DMS153 (cell line): Measurements from ENCODE around the gene TACC2.

Experiments used
- DNase-seq: peaks from one replicate; lab custom pipeline; 2025; lab: John Stamatoyannopoulos, UW

Gene TACC2

GRCh38 chr10:122168598-122169394, 179.8 kb downstream of the TACC2 start:
- DNase-seq, result no peak

DNA sequence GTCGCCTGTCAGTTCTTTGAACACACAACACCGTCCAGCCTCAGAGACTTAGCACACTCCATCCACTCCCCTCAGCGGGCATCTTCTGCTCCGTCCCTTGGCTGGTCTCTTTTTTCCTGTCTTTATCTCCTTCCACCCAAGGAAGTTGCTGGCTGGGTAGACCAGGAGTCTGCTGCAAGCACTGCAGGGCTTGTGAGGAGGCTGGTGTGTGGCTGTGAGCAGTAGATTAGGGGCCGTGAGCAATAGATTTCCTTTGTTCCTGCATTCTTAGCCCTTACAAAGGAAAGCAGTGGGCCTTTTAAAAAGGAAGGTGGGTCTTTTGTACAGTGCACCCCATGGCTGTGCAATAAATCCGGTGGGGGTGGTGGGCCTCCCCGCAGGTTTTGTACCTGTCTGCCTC, 181.8 kb downstream of the TACC2 start:
- DNase-seq, result no peak

- DNase-seq, result no peak
Observed at GRCh38 chr10:122171302-122172075, 182.5 kb downstream of the TACC2 start.

DNA sequence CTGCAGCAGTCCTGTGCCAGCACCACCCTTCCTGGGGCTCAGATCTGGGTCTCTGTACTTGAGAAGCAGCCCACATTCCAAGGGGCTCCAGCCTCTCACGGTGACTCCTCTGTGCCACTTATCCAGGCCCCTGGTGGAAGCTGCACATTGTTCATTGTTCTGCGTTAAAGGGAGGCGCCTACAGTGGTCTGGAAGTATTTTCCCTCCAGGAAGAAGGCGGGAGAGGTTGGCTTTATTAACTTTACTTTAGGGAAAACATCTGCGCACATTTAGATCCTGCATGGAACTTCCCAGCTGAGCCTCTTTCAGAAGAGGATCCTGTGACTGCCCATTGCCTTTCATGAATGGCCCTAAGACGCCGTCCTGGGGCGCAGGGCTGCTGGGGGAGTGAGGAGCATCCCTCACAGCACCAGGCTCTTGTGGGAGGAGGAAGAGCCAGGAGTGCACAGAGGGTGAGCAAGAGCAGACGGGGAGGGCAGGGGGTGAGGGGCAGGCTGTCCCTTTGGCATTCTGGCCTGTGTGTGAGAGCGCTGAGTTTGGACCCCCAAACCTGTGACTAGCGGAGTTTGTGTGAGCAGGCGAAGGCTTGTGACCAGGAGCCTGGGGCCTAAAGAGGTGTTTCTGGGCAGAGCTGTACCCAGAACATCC, 183.5 kb downstream of the TACC2 start:
- no peak for DNase-seq

GRCh38 chr10:122173337-122173736, 184.4 kb downstream of the TACC2 start:
- DNase-seq, result no peak

- DNase-seq, result no peak
Observed at GRCh38 chr10:122173766-122174435, 184.9 kb downstream of the TACC2 start.

GRCh38 chr10:122176232-122177213, 187.6 kb downstream of the TACC2 start:
- no peak for DNase-seq

DNA sequence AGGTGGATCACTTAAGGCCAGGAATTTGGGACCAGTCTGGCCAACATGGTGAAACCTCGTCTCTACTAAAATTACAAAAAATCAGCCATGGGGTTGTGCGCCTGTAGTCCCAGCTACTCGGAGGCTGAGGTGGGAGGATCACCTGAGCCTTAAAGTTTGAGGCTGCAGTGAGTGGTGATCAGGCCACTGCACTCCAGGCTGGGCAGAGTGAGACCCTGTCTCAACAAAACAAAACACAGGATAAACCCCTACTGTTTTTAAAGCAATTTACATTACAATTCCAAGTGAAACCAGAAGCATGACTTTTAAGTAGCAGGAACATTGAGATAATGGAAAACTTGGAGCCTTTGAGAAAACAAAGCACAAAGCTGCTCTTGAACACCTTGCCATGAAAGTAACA, 189.7 kb downstream of the TACC2 start:
- no peak for DNase-seq

- DNase-seq, result peak; percentile 44
Observed at GRCh38 chr10:122181041-122181732, 192.2 kb downstream of the TACC2 start.

GRCh38 chr10:122181876-122182275, 192.9 kb downstream of the TACC2 start:
- DNase-seq, result no peak

GRCh38 chr10:122182308-122182707, 193.3 kb downstream of the TACC2 start:
- DNase-seq, result no peak

DNA sequence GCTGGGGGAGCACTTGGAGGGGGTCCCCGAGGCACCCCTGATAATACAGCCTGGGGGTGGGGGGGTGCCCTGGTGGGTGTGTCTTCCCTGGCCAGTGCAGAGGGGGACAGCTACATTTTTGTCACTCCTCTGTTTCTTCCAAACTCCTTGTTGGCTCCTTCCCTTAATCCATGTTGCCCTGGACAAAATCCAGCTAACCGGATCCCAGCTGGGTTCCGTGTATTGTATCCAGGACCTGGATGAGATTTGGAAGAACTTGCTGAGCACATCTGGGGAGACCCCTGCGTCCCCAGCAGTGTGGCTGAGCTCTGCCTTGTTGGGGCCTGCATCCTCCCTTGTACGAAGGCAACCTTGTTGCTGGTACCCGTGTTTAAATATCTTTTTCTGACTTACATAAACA, 195.3 kb downstream of the TACC2 start:
- no peak for DNase-seq

- DNase-seq, result no peak
Observed at GRCh38 chr10:122185643-122186042, 196.7 kb downstream of the TACC2 start.

DNA sequence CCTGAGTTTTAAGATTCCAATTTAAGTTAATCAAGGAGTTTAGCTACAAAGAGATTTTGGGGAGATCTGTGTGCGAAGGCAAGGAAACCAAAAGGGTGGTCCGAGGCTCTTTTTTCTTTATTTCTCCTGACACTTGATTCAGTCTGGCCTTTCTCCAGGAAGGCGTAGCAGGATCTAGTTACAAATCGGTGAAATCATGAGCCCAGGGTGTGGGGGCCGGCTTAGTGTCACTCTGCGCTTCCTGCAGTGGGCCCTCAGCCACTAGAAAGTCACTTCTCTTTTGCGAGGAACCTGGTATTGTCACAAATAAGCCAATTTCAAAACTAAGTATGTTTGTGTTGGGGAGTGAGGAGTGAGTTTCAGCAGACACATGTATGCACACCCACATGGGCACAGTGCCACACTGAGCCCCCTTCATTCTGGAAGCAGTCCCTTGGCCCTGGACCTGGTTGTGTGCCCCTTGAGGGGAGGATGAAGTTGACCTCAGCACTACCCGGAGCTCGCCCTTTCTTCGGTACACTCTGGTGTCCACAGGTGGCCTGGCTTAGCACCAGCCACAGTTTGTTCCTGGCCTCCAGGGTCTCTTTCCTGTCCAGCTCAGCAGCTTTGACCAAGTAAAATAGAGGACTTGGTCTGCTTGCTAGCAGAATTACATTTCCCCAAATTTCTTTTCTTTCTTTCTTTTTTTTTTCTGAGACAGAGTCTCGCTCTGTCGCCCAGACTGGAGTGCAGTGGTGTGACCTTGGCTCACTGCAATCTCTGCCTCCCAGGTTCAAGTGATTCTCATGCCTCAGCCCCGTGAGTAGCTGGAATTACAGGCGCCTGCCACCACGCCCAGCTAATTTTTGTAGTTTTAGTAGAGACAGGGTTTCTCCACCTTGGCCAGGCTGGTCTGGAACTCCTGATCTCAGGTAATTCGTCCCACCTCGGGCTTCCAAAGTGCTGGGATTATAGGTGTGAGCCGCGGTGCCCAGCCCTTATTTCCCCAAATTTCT, 198.2 kb downstream of the TACC2 start:
- no peak for DNase-seq

DNA sequence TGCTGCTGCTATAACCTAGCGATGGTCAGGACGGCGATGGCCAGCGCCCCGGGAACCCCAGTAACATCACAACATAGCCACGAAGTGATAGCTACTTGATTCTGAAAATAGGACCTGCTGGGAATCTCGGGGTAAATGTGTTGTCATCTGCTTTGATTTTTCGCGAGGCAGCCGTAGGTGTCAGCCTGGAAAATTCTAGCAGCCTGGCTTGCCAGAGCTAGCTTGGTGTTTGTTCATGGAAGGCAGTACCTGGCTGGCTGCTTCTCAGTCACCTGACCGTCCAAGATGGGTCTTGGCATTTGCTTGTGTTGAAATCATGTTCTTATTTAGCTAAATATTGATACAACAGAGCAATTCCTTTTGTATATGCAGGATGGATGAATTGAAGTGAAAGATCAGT, 199.7 kb downstream of the TACC2 start:
- DNase-seq, result no peak

GRCh38 chr10:122189185-122189584, 200.2 kb downstream of the TACC2 start:
- DNase-seq, result no peak

DNA sequence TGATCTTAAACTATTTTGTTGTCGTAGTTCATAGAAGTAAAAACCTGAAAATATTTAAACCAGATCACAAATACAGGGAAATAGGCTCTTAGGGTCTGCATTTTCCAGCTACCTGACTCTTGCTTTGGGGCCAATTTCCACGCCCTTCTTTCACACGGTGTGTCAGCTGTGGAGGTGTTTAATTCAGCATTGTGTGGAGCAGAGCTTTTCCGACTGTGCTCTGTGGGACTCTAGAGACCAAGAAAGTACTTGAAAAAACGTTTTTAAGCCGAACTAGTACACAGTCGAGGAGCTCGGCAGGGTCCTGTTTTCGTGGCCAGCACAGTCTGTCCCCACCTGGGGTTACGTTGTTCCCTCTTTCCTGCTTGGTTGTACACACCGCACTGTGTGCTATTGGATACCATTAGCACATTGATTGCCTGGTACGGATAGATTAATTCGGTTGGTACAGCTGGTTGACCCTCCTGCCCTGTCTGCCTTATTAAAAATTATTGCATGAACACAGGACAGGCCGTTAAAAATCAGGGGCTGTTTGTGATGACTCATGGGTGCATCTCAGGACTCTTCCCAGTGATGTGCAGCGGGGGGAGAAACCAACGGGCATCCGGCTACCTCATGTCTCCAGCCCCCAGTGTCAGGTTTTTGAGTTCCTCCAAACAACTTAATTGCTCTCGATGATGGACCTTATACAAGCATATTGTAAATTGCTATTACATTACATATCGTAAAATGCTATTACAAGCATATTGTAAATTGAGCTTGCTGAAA, 201.4 kb downstream of the TACC2 start:
- DNase-seq, result no peak

DNA sequence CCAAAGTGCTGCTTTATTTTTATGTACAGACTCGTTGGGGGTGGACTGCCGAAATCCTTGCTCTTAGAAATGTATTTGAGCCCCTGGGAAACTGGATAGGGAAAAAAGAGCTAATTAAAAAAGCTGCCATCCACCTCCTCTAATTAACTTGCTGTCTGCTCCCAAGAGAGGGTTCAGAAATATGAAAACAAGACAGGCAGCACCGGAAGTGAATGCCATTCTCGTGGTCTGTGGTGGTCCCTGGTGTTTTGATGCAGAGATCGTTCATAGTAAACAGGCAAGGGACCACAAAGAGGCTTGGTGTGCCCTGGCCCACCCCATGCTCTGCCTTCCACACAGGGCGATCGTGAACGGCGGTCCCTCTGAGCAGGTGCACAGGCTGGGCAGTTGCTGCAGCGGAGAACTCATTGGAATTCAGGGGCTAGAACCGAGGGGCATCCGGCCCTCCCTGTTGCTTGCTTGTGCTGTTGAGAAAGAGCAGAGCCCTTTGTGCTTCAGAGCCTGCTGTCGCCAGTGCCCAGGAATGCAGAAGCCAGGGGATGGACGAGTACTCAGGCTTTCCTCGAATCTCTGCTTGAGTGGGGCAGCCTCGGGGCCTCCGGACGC, 203.1 kb downstream of the TACC2 start:
- no peak for DNase-seq
